Left kidney (tissue), 2 donors: ENCODE results near the gene ZBTB47. TPM values are rescaled to one million over a fixed set of nuclear protein-coding genes. Genes with fewer than 3 reads are reported as not detected.
A peak's percentile ranks its signal among the peaks of the same experiment; 100 is the strongest.

ENCODE experiments used
- DNase-seq: peaks from one replicate; pipeline ENCODE4 v3.0.0-alpha.2; 2013
- polyA plus RNA-seq: library from polyadenylated mRNA; unstranded; fragments of 120-200 nt; gene quantifications from one replicate; pipeline ENCODE4 v1.2.1, GENCODE V29; 2013; ENCODE audit not compliant: insufficient read length

Gene ZBTB47
- polyA plus RNA-seq, 1 donor = 12.7 TPM

- no peak for DNase-seq
Measured at GRCh38 chr3:42652611-42653302, 740 bp upstream of the ZBTB47 start.

- no peak for DNase-seq
Measured at GRCh38 chr3:42653303-42653559, 266 bp upstream of the ZBTB47 start.

GRCh38 chr3:42654331-42655201 is 1.1 kb downstream of the ZBTB47 start:
- peak; percentile 64 for DNase-seq

- no peak for DNase-seq
Measured at GRCh38 chr3:42655331-42655888, 1.9 kb downstream of the ZBTB47 start.

- DNase-seq = no peak
Measured at GRCh38 chr3:42655980-42656679, 2.6 kb downstream of the ZBTB47 start.

- DNase-seq = no peak
Measured at GRCh38 chr3:42656680-42657610, 3.4 kb downstream of the ZBTB47 start.

GRCh38 chr3:42657675-42658074 is 4.2 kb downstream of the ZBTB47 start:
- no peak for DNase-seq

DNA sequence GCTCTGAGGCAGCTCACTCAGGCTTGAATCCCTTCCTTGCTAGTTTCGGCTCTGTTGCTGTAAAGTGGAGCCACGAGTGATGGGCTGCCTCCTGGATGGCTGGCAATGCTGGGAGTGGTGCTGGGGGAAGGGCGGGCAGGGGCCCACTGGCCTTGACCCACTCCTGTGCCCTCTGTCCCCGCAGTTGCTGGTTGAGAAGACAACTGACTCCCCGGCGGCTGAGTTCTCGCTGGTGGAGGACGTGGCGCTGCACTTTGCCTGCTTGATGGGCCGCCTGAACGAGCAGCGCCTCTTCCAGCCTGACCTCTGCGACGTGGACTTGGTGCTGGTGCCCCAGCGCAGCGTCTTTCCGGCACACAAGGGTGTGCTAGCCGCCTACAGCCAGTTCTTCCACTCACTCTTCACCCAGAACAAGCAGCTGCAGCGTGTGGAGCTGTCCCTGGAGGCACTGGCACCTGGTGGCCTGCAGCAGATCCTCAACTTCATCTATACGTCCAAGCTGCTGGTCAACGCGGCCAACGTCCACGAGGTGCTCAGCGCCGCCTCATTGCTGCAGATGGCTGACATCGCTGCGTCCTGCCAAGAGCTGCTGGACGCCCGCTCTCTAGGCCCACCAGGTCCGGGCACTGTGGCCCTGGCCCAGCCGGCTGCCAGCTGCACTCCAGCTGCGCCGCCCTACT is 4.7 kb downstream of the ZBTB47 start:
- no peak for DNase-seq

DNA sequence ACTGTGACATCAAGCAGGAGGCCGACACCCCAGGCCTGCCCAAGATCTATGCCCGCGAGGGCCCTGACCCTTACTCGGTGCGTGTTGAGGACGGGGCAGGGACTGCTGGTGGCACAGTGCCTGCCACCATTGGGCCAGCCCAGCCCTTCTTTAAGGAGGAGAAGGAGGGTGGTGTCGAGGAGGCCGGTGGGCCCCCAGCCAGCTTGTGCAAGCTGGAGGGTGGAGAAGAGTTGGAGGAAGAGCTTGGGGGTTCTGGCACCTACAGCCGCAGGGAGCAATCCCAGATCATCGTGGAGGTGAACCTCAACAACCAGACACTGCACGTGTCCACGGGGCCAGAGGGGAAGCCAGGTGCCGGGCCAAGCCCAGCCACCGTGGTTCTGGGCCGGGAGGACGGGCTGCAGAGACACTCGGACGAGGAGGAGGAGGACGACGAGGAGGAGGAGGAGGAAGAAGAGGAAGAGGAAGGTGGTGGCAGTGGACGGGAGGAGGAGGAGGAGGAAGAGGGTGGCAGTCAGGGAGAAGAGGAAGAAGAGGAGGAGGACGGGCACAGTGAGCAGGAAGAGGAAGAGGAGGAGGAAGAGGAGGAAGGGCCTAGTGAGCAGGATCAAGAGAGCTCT is 5.4 kb downstream of the ZBTB47 start:
- DNase-seq = no peak

GRCh38 chr3:42659451-42660130 is 6.1 kb downstream of the ZBTB47 start:
- no peak for DNase-seq

GRCh38 chr3:42660131-42660715 is 6.7 kb downstream of the ZBTB47 start:
- DNase-seq = no peak

DNA sequence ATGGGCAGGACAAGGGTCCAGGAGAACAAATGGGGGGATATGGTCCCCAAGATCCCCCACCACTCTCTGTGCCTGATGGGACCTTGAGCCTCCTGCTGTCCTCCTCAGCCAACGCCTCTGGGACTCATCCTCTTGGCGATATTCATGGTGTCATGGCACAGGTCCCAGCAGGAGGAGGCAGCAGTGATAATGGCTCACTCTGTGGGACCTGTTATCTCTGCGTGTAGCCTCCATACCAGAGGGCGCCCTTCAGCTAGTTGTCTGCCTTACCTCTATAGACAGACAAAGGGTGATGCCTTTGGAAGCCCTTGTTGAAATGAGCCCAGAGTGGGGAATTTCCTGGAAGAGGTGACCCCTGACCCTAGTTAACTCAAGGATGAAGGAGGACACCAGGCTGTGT is 7.4 kb downstream of the ZBTB47 start:
- DNase-seq = no peak

GRCh38 chr3:42661593-42662022 is 8.1 kb downstream of the ZBTB47 start:
- no peak for DNase-seq

- DNase-seq = no peak
Measured at GRCh38 chr3:42662037-42662812, 8.7 kb downstream of the ZBTB47 start.

GRCh38 chr3:42662813-42663535 is 9.5 kb downstream of the ZBTB47 start:
- DNase-seq = no peak

DNA sequence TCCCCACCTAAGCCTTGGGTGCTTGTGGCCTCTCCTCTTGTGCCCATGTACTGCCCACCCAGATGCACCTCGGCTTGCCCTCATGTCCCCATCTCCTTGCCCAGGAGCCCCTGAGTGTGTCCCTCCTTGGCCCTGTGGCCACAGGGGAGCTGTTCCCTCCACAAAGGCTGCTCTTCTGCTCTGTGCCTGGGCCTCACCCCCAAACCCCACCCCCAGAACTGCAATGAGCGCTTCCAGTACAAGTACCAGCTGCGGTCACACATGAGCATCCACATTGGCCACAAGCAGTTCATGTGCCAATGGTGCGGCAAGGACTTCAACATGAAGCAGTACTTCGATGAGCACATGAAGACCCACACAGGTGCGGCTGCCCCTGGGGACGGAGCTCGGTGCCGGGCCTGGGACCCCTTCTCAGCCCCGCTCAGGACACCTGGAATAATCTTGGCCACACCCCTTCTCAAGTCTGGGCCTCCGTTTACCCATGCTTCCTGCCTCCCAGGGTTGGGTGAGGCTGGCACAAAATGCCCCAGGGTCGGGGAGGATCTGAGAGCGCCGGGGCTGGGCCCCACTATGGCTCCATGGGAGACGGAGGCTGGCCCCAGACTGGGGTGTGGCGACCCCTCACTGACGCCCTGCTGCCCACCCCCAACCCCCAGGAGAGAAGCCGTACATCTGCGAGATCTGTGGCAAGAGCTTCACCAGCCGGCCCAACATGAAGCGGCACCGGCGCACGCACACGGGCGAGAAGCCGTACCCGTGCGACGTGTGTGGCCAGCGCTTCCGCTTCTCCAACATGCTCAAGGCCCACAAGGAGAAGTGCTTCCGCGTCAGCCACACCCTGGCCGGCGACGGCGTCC is 10.3 kb downstream of the ZBTB47 start:
- DNase-seq = no peak

- DNase-seq = no peak
Measured at GRCh38 chr3:42664438-42664803, 10.9 kb downstream of the ZBTB47 start.
